ENCODE measurements around the gene C10orf105. TPM values are rescaled to one million over a fixed set of nuclear protein-coding genes. Genes with fewer than 3 reads are reported as not detected.

The C10orf105 gene
- total RNA-seq, 1 donor from 2014 or later = not detected

DNA sequence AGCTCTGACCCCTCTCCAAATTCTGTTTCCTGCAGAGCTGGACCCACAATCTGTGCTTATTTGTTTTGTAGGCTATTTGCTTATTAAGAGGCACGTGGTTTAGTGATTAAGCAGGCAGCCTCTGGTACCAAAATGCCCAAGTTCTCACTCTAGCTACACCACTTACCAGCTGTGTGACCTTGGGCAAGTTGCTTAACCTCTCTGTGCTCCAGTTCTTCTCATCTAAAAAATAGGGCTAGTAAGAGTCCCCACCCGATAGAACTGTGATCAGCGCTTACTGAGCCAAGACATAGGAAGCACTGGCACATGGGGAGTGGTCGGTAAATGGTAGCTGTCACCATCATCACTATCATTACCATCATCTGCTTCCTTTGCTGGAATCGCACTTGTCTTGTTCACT, 20.8 kb downstream of the C10orf105 start:
- DNase-seq (ENCODE audit: low read depth in 2 of 2) = no peak

DNA sequence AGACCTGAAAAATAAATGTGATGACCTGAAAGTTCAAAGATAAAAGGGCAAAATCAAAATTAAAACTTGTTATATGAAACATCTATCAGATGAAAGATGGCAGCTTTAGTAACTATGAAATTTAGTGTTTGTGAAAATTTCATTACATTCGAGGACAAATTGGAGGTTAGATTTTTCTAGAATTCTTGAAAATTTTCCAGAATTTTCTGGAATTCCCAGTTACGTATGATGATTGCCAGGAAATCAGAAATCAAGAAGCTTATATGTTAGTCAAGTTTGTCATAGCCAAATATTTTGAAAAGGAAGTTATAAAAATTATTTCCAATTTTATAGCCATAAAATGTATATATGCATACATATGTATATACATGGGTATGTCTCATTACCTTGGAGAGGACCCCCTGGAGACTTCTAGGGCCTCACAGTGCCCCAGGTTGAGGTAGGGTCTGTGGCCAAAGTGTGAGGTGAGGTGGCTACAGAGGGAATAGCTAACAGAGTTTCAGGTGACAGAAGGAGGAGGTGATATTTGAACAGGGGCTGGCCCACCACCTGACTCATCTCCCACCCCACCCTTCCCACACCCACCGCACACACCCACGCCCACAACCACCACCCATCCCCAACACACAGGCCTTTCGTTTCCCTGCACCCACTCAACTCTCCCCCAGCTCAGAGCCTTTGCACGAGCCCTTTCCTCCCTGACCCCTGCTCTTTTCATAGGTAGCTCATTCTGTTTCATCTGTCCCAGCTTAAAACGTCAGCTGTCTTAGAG, 21.5 kb downstream of the C10orf105 start:
- no peak for DNase-seq (ENCODE audit: low read depth in 2 of 2)

DNA sequence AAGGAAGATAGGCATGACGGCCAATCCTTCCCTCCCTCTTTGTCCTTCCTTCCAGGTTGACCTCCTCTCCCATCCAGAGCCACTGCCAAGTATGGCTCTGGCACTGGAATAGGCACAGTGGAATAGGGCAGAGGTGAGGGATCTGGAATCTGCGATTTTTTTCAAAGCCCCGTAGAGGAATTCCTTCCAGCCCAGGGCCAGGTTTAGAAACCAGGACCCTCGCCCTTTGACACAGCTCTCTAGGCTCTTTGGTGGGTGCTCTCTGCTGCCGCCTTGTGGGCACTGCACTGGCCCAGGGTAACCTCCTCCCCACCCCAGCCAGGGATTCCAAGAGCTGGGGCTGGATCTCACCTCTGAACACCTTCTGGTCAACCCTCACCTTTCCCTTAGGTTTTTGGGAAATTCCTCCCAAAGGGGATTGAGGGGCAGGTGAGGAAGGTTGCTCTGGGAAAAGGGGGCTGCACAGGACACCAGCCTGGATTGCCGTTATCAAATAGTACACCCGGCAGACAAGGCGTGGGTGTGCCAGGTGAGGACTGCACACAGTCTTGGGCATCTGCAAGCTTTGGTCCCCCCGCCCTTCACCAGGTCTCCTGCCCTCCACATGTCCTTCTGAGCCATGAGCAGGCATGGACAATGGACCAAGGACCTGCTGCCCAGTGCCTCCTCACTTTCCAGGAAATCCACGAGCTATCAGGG, 22.8 kb downstream of the C10orf105 start:
- peak; percentile 29 to 70 for DNase-seq (ENCODE audit: low read depth in 2 of 2)

DNA sequence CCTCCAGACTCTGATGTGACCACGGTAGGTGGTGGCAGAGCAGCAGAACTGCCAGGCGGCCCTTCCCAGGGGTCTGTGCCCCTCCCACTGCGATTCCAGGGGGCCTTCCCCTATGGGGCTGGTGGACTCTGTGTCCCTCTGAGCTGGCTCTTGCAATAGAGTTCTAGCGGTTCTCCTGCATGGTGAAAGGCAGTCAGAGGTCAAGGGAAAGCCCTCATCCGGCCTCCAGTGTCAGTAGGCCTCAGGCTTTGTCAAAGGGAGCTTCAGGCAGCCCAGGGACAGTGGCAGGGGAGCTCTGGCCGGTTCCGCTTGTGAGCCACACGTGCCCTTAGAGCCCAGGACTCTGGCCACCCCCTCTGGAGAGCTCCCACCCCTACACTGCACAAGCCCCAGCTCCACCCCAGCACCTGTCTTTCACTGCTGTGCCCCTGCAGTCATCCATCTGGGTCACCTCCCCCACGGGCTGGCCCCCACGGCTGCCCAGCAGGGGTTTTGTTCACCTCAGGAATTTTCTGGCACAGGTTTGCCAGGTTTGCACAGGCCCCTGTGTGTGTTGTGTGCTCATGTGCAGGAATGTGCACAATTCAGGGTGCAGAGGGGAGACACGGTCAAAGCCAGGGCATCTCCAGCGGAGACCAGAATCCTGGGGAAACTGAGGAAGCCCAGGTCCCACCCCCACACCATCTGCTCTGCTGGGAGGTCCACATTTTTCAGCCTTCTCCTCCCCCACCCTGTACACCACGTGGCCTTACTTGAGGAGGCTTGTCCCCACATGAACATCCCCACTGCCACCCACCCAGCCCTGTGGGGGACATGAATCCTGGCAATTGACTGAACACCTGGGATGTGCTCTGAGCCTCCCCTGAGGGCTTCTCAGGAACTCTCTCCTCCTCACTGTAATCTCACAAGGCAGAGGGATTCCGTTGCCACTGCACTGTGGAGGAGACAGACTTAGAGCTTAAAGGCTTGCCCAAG, 23.8 kb downstream of the C10orf105 start:
- DNase-seq (ENCODE audit: low read depth in 2 of 2) = peak in 1 of 2 donors; percentile 20

DNA sequence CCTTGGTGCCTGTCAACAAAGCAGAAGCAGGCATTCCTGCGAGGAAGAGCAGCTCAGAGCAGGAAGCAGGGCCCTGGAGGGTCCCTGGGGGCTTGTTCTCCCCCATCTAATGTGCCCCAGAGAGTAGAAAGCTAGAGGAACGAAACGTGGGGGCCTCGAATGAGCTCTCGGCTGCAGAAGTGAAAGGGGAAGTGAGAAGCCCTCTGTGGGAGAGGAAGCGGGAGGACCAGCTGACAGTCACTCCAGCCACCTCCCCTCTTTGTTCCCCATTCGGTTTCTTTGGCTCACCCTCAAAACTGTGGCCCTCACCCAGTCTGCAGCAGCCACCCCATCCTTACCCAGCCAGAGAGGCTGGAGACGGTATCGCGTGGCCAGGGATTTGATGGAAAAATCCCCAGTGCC, 25.0 kb downstream of the C10orf105 start:
- peak; percentile 28 to 63 for DNase-seq (ENCODE audit: low read depth in 2 of 2)

DNA sequence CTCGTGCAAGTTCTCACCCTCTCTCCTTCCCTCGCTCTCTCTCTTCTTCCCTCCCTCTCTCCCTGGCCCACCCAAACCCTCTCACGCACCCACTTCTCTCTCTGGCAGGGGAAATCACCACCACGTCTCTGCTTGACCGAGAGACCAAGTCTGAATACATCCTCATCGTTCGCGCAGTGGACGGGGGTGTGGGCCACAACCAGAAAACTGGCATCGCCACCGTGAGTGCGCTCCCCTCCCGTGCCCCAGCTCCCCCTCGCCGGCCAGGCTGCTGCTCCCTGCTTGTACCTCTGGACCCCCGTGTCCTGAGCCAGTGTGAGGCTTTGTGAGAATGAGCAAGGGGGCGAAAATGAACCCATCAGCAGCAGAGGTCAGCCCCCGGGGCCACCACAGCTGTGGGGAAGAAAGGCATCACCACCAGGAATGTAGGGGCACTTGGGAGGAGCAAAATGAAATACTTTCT, 25.5 kb downstream of the C10orf105 start:
- no peak for DNase-seq (ENCODE audit: low read depth in 2 of 2)

DNA sequence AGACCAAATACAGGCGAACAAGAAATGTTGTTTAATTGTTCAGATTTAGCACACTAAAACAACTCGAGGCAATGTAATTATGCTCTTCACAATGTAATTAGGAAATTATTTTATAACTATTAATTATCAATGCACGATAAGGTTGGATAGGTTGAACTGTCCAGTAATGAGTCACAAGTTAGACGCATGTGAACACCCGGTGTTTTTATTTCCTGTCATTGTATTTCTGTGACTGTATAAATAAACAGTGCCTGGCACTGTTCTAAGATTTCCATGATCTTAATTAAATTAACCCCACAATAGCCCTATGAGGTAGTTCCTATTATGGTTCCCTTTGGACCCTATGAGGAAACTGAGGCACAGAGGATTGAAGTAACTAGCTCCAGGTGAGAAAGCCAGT, 26.2 kb downstream of the C10orf105 start:
- peak; percentile 88 to 90 for DNase-seq (ENCODE audit: low read depth in 2 of 2)

DNA sequence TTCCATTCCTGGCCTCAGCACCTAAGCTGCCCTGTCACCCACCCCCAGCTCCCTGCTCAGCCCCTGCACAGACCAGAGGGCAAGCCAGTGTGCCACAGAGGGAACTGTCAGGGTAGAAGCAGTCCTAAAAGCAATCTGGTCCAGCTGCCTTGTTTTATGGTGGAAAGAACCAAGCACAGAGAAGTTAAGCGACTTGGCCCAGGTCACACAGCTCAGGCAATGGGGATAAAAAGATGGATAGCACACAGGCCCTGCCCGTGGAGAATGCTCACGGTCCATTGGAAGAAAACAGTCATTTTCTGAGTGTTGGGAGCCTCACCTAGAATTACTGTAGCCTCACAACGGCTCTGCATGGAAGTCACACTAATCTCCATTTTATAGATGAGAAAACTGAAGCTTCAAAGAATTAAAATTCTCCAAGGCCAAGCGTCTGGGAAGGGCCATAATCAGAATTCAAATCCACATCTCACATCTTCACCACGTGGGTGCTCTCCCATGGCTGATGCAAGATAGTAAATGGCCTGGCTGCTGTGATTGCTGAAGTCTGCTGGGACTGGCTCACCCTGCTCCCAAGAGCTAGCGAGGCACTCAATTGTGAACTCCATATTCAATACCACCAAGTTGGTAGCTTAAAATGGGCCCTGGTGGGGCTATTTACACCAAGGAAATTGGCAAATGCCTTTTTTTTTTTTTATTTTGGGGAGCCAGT, 26.8 kb downstream of the C10orf105 start:
- peak in 1 of 2 donors; percentile 39 for DNase-seq (ENCODE audit: low read depth in 2 of 2)

DNA sequence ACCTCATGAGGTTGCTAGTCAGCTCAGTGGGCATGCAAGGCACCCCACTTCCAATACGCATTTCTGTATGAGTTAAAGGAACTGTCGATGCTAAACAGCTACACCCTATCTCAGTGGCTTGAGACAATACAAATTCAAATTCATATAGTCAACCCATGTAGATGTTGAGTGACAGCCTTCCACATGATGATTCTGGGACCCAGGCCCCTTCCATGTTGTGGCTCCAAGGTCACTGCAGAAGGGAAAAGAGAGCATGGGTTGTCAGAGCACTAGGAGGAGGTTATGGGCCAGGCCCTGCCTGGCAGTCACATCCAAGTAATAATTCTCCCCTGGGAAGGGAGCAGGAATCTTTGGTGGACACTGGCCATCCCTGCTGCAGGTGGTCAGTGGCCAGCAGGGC, 28.2 kb downstream of the C10orf105 start:
- DNase-seq (ENCODE audit: low read depth in 2 of 2) = no peak

DNA sequence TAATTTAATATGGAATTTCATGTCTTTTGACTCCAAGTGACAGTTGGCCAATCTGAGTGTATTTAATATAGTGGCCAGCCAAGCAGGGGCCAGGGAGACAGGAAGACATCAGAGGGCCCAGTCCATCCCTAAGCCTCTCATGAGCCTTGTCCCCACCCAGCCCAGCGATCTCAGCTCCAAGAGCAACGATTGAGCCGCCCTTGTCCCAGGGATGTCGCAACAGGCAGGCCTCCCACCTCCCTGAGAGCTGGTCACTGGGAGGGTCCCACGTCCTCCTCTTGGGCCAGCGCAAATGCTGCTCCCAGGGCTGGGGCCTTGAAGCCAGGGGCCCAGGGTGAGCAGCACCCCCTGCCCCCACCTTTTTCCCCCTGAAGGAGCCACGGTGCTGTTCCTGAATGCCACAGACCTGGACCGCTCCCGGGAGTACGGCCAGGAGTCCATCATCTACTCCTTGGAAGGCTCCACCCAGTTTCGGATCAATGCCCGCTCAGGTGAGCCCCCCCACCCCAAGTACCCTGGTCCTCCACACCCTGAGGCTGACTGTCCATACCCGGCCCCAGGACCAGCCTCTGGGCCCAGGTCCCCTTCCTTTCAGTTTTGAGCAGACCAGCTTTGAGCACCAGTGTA, 29.4 kb downstream of the C10orf105 start:
- DNase-seq (ENCODE audit: low read depth in 2 of 2) = no peak

DNA sequence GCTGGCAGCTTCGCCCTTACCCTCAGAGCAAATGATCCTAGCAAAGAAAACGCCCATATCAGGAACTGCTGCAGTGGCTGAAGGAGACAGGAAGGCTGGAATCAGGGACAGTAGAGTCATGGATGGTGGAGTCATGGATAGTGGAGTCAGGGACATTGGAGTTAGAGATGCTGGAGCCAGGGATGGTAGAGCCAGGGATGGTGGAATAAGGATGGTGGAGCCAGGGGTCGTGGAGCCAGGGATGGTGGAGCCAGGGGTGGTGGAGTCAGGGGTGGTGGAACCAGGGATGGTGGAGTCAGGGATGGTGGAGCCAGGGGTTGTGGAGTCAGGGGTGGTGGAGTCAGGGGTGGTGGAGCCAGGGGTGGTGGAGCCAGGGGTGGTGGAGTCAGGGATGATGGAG, 31.3 kb downstream of the C10orf105 start:
- DNase-seq (ENCODE audit: low read depth in 2 of 2) = no peak

DNA sequence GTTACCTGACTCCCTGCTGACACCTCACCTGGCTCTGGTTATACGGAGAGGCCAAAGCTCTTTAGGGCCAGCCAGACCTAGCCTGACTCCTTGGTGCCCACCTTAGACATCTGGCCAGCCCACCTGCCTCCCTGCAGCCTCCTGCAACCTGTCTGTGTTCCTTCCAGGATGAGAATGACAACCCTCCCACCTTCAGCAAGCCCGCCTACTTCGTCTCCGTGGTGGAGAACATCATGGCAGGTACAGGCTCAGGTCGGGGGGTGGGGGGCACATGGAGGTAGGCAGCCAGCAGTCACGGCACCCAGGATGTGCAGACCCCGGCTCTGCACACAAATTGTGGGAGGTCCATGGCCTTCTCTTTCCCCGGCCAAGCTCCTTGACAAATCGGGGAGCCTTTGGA, 32.1 kb downstream of the C10orf105 start:
- no peak for DNase-seq (ENCODE audit: low read depth in 2 of 2)

DNA sequence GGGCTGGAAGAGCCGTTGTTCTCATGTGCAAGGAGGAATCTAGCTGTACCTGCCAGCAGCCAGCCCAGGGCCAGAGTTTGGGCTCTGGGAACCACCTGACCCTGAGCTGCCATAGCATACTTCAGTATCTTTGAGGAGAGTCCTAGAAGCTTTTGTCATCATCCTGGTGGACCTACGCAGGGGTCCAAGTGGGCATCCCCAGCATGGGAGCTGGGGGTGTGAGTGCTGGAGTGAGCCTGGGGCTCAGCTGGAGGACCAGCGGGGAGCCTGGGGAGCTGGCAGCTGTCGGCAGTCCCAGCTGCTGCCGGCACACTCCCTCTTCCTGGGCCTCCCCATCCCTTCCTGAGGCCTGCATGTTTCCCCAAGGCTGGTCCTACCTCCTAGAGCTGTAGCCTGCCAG, 32.5 kb downstream of the C10orf105 start:
- DNase-seq (ENCODE audit: low read depth in 2 of 2) = no peak

DNA sequence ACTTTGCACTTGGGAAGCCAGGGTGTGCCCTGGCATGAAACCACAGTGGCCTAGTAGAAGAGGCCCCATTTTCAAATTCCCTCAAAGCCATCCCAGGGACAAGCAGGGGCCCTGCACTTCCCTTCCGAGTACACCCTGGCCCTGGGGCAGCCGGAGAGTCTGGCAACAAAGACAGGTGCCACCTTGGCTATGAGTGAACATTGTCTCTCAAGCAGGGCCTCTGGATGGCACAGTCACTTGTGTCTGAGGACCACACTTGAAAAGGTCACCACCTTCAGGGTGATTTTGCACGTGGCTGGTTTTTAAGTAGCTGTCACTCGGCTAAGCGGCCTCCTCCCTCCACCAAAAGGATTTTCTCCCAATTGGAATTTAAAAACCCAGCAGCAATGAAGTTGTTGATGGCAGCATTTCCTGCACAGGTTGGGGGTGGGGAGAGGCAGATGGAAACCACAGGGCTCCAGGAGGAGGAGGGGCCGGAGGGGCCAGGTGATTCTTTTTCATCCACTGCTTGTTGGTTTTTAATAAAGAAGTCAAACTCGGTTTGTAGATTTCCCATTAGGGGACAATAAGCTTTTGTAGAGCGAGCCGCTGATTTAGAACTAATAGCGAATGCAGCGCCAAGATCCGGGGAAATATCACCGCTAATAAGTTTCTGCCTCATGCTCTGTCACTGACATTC, 33.9 kb downstream of the C10orf105 start:
- no peak for DNase-seq (ENCODE audit: low read depth in 2 of 2)

DNA sequence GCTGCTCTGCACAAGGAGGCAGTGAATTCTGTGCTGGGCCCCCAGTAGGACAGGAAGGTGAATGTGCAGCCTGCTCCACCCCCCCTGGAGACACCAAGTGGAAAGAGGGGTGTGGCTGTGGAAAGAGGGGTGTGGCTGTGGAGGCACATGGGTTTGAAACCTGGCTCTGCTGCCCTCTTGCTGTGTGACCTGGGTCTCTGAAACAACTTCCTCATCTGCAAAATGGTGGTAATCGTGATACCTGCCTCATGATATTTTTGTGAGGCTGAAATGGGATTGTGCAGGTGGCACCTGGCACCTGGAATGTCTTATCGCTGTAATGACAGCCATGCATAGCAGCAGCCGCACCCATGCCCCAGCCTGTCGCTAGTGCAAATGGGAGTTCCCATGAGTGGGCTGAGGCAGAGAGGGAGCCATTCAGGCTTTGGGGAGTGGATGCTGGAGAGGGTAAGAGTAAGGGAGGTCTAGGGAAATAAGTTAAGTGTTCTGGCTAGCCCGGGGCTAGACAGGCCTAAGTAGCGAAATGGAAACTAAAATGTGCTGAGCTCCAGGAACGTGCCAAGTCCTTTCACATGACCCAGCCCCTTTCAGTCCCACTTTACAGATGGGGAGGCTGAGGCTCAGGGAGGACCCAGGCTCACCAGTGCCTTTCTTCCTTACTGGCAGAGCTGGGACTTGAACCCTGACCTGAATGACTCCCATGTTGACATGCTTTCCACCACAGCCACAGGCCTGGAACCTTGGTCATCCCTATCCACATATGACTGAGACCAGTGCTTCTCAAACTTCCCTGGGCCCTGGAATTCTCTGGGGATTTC, 35.0 kb downstream of the C10orf105 start:
- peak in 1 of 2 donors; percentile 59 for DNase-seq (ENCODE audit: low read depth in 2 of 2)

DNA sequence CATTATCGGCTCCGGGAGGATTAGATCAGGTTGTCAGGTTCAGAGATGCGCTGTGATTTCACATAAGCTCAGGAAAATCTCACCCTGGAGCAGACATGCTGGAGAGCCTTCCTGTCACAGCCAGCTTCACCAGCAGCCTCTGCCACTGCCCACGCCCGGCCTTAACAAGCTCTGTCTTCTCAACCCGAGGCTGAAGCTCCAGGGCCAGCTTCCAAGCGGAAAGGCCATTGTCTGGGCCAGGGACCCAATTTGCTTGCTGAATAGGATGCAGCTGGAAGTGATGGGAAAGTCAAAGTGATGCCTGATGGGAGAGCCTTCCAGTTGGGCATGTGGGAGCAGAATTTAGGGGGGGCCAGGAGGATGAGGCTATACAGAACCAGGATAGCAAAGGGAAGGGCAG, 36.3 kb downstream of the C10orf105 start:
- peak in 1 of 2 donors; percentile 35 for DNase-seq (ENCODE audit: low read depth in 2 of 2)

DNA sequence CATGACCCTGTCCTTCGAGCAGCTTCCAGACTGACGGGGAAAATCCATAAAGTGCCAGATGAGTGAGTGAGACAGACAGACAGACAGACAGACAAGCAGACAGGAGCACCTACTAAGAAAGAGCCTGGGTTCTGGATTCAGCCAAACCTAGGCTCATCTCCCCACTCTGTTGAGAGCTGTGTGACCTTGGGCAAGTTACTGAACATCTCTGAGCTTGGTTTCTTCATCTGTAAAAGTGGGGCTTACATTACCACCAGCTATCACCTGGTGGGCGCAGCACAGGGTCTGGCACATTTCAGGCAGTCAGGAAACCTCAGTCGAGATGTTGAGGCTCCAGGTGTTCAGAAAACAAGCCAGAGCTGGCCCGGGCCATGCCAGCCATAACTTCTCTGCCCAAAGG, 37.6 kb downstream of the C10orf105 start:
- DNase-seq (ENCODE audit: low read depth in 2 of 2) = no peak

DNA sequence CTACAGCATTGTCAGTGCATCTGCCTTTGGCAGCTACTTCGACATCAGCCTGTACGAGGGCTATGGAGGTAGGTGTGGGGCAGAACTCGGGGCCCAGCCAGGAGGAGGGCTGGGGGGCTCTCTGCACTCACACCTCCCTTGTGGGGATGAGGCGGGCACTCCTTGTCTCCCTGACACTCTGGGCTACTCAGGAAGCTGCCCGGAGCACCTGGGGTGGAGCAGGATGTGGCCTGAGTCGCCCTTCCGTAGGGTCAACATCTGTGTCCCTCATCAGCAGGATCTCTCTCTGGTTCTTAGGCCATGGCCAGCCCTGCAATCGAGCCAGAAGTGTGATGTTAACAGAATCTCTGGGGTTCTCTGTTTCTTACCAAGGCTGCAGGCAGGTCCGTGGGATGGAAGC, 40.2 kb downstream of the C10orf105 start:
- no peak for DNase-seq (ENCODE audit: low read depth in 2 of 2)

All from lung microvascular endothelial cell (primary cell).